ENCODE data around the gene MIS18A.

The MIS18A gene

DNA sequence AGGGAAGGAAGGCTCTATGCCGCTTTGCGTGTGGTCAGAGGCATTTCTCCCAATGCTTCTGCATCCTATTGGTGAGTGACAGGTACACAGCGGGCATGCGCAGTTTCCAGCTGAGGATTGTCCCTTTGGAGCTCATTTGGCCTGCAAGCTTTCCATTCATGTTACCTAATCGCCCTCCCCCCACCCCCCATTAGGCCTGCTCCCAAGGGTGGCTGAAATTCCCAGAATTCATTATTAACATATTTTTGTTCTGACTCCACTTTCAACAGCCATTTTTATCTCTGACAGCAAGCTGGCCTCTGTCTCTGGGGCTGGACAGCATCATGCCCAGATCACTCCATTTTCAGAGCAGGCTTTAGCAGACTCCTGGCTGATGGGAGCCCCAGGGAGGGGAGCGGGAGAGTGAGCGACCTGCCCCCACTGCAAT, 25.6 kb downstream of the MIS18A start:
- DNase-seq (ENCODE audit: extremely low read depth, low read depth) = no peak
- TF ChIP-seq, protein P1, sequence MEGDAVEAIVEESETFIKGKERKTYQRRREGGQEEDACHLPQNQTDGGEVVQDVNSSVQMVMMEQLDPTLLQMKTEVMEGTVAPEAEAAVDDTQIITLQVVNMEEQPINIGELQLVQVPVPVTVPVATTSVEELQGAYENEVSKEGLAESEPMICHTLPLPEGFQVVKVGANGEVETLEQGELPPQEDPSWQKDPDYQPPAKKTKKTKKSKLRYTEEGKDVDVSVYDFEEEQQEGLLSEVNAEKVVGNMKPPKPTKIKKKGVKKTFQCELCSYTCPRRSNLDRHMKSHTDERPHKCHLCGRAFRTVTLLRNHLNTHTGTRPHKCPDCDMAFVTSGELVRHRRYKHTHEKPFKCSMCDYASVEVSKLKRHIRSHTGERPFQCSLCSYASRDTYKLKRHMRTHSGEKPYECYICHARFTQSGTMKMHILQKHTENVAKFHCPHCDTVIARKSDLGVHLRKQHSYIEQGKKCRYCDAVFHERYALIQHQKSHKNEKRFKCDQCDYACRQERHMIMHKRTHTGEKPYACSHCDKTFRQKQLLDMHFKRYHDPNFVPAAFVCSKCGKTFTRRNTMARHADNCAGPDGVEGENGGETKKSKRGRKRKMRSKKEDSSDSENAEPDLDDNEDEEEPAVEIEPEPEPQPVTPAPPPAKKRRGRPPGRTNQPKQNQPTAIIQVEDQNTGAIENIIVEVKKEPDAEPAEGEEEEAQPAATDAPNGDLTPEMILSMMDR (IDR thresholded peaks at IDR 0.05; ENCODE audit: low read depth, low read length) = no peak

GRCh38 chr21:32252136-32252535, 26.7 kb downstream of the MIS18A start:
- no peak for DNase-seq (ENCODE audit: extremely low read depth, low read depth)

DNA sequence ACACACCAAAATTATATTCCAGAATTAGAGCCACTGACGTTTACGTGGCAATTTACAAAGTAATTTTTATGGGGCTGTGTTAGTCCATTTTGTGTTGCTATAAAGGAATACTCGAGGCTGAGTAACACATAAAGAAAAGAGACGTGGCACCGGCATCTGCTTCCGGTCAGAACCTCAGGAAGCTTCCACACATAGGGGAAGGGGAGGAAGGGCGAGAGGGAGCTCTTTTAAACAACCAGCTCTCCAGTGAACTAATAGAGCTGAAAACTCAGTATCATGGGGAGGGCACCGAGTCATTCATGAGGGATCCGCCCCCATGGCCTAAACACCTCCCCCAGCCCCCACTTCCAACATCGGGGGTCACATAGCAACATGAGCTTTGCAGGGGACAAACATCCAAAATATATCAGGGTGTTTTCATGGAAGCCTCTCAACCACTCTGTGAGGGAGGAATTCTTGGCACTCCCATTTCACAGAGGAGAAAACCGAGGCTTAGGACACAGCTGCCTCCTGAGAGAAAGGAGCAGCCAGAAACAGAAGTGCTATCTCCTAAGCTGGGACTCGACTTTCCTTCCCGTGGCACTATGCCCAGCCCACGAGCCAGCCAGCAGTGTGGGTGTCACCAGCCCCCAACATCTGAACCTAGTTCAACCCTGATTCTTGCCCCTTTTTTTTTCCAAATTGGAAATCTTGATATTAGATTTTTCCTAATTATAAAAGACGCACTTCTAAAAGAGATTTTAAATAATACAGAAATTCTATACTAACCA, 29.2 kb downstream of the MIS18A start:
- DNase-seq (ENCODE audit: extremely low read depth, low read depth) = no peak
- TF ChIP-seq, protein P1 (IDR thresholded peaks at IDR 0.05; ENCODE audit: low read depth, low read length) = no peak

More at GRCh38 chr21:32252136-32252535, 26.7 kb downstream of the MIS18A start:
- TF ChIP-seq, protein P1 (IDR thresholded peaks at IDR 0.05; ENCODE audit: low read depth, low read length) = no peak

GRCh38 chr21:32248571-32249461, 30.0 kb downstream of the MIS18A start:
- DNase-seq (ENCODE audit: extremely low read depth, low read depth) = no peak
- TF ChIP-seq, protein P1 (IDR thresholded peaks at IDR 0.05; ENCODE audit: low read depth, low read length) = no peak

DNA sequence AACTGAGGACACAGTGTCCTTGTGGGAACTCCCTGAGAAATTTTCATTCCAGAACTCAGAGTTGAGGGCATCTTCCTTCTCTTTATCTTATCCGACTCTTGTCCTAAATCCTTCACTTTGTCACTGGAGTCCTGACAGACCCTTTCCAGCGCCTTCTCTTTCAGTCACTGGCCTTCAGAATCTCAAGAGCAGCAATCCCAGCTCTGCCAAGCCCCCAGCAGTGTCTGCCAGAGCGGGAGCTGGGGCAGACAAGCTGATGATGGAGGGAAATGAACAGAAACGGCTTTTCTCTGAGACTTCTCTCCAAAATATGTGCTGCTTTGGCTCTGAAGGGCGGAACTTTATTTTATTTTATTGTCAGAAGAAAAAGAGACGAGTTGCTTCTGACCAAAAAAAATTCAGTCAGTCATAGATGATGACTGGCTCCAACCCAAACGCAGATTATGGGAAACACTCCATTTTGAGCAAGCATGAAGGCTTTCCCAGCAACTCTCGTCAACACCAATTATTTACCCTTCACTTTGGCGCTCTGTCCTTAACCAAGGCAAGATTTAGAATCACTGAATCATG, 32.2 kb downstream of the MIS18A start:
- TF ChIP-seq, protein P1 (IDR thresholded peaks at IDR 0.05; ENCODE audit: low read depth, low read length) = no peak
- no peak for DNase-seq (ENCODE audit: extremely low read depth, low read depth)

DNA sequence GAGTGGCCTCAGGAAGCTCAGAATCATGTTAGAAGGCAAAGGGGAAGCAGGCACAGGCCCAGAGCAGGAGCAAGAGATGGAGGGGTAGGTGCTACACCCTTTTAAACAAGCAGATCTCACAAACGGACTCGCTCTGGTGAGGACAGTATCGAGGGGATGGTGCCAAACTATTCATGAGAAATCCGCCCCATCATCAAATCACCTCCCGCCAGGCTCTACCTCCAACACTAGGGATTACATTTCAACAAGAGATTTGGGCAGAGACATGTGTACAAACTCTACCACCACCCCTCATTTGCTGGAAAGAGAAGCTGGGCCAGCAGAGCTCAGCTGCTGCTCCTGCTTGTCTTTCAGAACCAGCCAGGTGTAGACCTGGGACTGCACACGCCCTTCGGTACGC, 32.9 kb downstream of the MIS18A start:
- TF ChIP-seq, protein P1 (IDR thresholded peaks at IDR 0.05; ENCODE audit: low read depth, low read length) = no peak
- no peak for DNase-seq (ENCODE audit: extremely low read depth, low read depth)
